ENCODE measurements around the gene ERBIN.
"Not testable (repeated sequence)": the region's sequence is repeated elsewhere in the genome, so short reads cannot be mapped to it uniquely, and the experiment has no call there.

Gene ERBIN

GRCh38 chr5:66004216-66004615 lies 77.8 kb downstream of the ERBIN start:
- no peak for DNase-seq (ENCODE audit: low spot score)

GRCh38 chr5:66009277-66009676 lies 82.9 kb downstream of the ERBIN start:
- DNase-seq (ENCODE audit: low spot score): no peak

GRCh38 chr5:66010476-66010875 lies 84.1 kb downstream of the ERBIN start:
- DNase-seq (ENCODE audit: low spot score): no peak

GRCh38 chr5:66012271-66012670 lies 85.9 kb downstream of the ERBIN start:
- DNase-seq (ENCODE audit: low spot score): no peak

- no peak for DNase-seq (ENCODE audit: low spot score)
Measured at GRCh38 chr5:66013397-66013796, 87.0 kb downstream of the ERBIN start.

GRCh38 chr5:66013906-66014305 lies 87.5 kb downstream of the ERBIN start:
- no peak for DNase-seq (ENCODE audit: low spot score)

GRCh38 chr5:66015196-66015960 lies 89.0 kb downstream of the ERBIN start:
- no peak for DNase-seq (ENCODE audit: low spot score)

GRCh38 chr5:66021585-66021984 lies 95.2 kb downstream of the ERBIN start:
- DNase-seq (ENCODE audit: low spot score): no peak

GRCh38 chr5:66039296-66039695 lies 112.9 kb downstream of the ERBIN start:
- no peak for DNase-seq (ENCODE audit: low spot score)

GRCh38 chr5:66039701-66040100 lies 113.3 kb downstream of the ERBIN start:
- DNase-seq (ENCODE audit: low spot score): no peak

- no peak for DNase-seq (ENCODE audit: low spot score)
Measured at GRCh38 chr5:66041627-66042026, 115.3 kb downstream of the ERBIN start.

GRCh38 chr5:66057239-66057638 lies 130.9 kb downstream of the ERBIN start:
- no peak for DNase-seq (ENCODE audit: low spot score)

GRCh38 chr5:66061320-66061719 lies 134.9 kb downstream of the ERBIN start:
- not testable (repeated sequence) for DNase-seq (ENCODE audit: low spot score)

- DNase-seq (ENCODE audit: low spot score): not testable (repeated sequence)
Measured at GRCh38 chr5:66063061-66063460, 136.7 kb downstream of the ERBIN start.

- DNase-seq (ENCODE audit: low spot score): no peak
Measured at GRCh38 chr5:66066826-66067225, 140.5 kb downstream of the ERBIN start.

- DNase-seq (ENCODE audit: low spot score): no peak
Measured at GRCh38 chr5:66072031-66072430, 145.7 kb downstream of the ERBIN start.

GRCh38 chr5:66074901-66075300 lies 148.5 kb downstream of the ERBIN start:
- DNase-seq (ENCODE audit: low spot score): no peak

GRCh38 chr5:66080664-66081063 lies 154.3 kb downstream of the ERBIN start:
- no peak for DNase-seq (ENCODE audit: low spot score)

GRCh38 chr5:66089384-66089783 lies 163.0 kb downstream of the ERBIN start:
- DNase-seq (ENCODE audit: low spot score): no peak

- DNase-seq (ENCODE audit: low spot score): no peak
Measured at GRCh38 chr5:66100851-66101250, 174.5 kb downstream of the ERBIN start.

GRCh38 chr5:66113160-66113559 lies 186.8 kb downstream of the ERBIN start:
- no peak for DNase-seq (ENCODE audit: low spot score)

- DNase-seq (ENCODE audit: low spot score): no peak
Measured at GRCh38 chr5:66118304-66118703, 191.9 kb downstream of the ERBIN start.

- no peak for DNase-seq (ENCODE audit: low spot score)
Measured at GRCh38 chr5:66122379-66123034, 196.1 kb downstream of the ERBIN start.

- DNase-seq (ENCODE audit: low spot score): no peak
Measured at GRCh38 chr5:66129144-66129543, 202.8 kb downstream of the ERBIN start.

Data from hematopoietic multipotent progenitor cell treated with erythropoietin and hydrocortisone succinate and interleukin-3 and kit ligand, for 17 days (in vitro differentiated cells).